ENCODE results near the gene CALN1.

Gene CALN1

GRCh38 chr7:71904484-71904883, 507.7 kb downstream of the CALN1 start:
- DNase-seq (ENCODE audit: extremely low read depth, low read depth): no peak

GRCh38 chr7:71900556-71900955, 511.6 kb downstream of the CALN1 start:
- no peak for TF ChIP-seq CTCF (IDR thresholded peaks at IDR 0.05; ENCODE audit: low read depth, low read length)
- no peak for DNase-seq (ENCODE audit: extremely low read depth, low read depth)

More at GRCh38 chr7:71904484-71904883, 507.7 kb downstream of the CALN1 start:
- no peak for TF ChIP-seq CTCF (IDR thresholded peaks at IDR 0.05; ENCODE audit: low read depth, low read length)

- TF ChIP-seq CTCF (IDR thresholded peaks at IDR 0.05; ENCODE audit: low read depth, low read length): no peak
Observed at GRCh38 chr7:71896535-71896934, 515.6 kb downstream of the CALN1 start.

GRCh38 chr7:71886046-71886445, 526.1 kb downstream of the CALN1 start:
- TF ChIP-seq CTCF (IDR thresholded peaks at IDR 0.05; ENCODE audit: low read depth, low read length): no peak
- no peak for DNase-seq (ENCODE audit: extremely low read depth, low read depth)

More at GRCh38 chr7:71896535-71896934, 515.6 kb downstream of the CALN1 start:
- no peak for DNase-seq (ENCODE audit: extremely low read depth, low read depth)

- no peak for DNase-seq (ENCODE audit: extremely low read depth, low read depth)
Observed at GRCh38 chr7:71885487-71885886, 526.7 kb downstream of the CALN1 start.

GRCh38 chr7:71883415-71883814, 528.7 kb downstream of the CALN1 start:
- DNase-seq (ENCODE audit: extremely low read depth, low read depth): no peak
- no peak for TF ChIP-seq CTCF (IDR thresholded peaks at IDR 0.05; ENCODE audit: low read depth, low read length)

More at GRCh38 chr7:71885487-71885886, 526.7 kb downstream of the CALN1 start:
- no peak for TF ChIP-seq CTCF (IDR thresholded peaks at IDR 0.05; ENCODE audit: low read depth, low read length)

GRCh38 chr7:71871446-71871845, 540.7 kb downstream of the CALN1 start:
- no peak for DNase-seq (ENCODE audit: extremely low read depth, low read depth)
- TF ChIP-seq CTCF (IDR thresholded peaks at IDR 0.05; ENCODE audit: low read depth, low read length): no peak
